Keratinocyte (primary cell): Measurements from ENCODE around the gene GPLD1. TPM values are rescaled to one million over a fixed set of nuclear protein-coding genes. Genes with fewer than 3 reads are reported as not detected.

Experiments used
- DNase-seq: peaks from one replicate; pipeline ENCODE4 v3.0.0-alpha.2; 2011; ENCODE audit warnings: low read depth, missing footprints, low spot score
- FAIRE-seq: peaks from 2 replicates; lab custom pipeline; 2011; peaks lifted over from hg19 to GRCh38; lab: Jason Lieb, UNC
- H2AFZ ChIP-seq: 2 replicates; pipeline ENCODE4 v1.6.0; 2012; ENCODE audit warnings: low read length, control low read depth, inconsistent platforms; ENCODE audit not compliant: control insufficient read depth
- H3K27ac ChIP-seq: 2 replicates; pipeline ENCODE4 v1.5.1; 2011; ENCODE audit warnings: low read length; ENCODE audit not compliant: control insufficient read depth, insufficient read depth
- H3K27me3 ChIP-seq: 3 replicates; pipeline ENCODE4 v1.6.0; 2011; ENCODE audit warnings: low read length; ENCODE audit not compliant: control insufficient read depth, insufficient read depth; ENCODE audit errors: extremely low read depth
- H3K36me3 ChIP-seq, 2 experiments: 2 replicates in 1 of 2; 3 replicates in 1 of 2; pipeline ENCODE4 v1.5.1; 2011; ENCODE audit warnings: low read length in 2 of 2, mild to moderate bottlenecking in 1 of 2; ENCODE audit not compliant: control insufficient read depth in 2 of 2, insufficient read depth in 2 of 2; ENCODE audit errors: extremely low read depth in 1 of 2
- H3K4me1 ChIP-seq: 3 replicates; pipeline ENCODE4 v1.5.1; 2011; ENCODE audit warnings: low read length; ENCODE audit not compliant: control insufficient read depth, insufficient read depth; ENCODE audit errors: extremely low read depth
- H3K4me2 ChIP-seq: 3 replicates; pipeline ENCODE4 v1.6.0; 2011; ENCODE audit warnings: low read depth, low read length; ENCODE audit not compliant: control insufficient read depth, insufficient read depth; ENCODE audit errors: extremely low read depth
- H3K4me3 ChIP-seq, 3 experiments: fragments of 200-600 bp in 1 of 3; sonication (generic) in 1 of 3; 2 replicates in 2 of 3; 3 replicates in 1 of 3; pipeline ENCODE4 v1.5.1; 2011 to 2016; ENCODE audit warnings: low read length in 3 of 3, mild to moderate bottlenecking in 3 of 3, control low read depth in 2 of 3, inconsistent platforms in 1 of 3, low read depth in 1 of 3, mixed read lengths in 1 of 3, mixed run types in 1 of 3, moderate library complexity in 1 of 3; ENCODE audit not compliant: control insufficient read depth in 2 of 3, insufficient read depth in 2 of 3; ENCODE audit errors: extremely low read depth in 1 of 3
- H3K79me2 ChIP-seq: 2 replicates; pipeline ENCODE4 v1.6.0; 2012; ENCODE audit warnings: low read length; ENCODE audit not compliant: control insufficient read depth, insufficient read depth
- H3K9ac ChIP-seq: 3 replicates; pipeline ENCODE4 v1.6.0; 2011; ENCODE audit warnings: low read length; ENCODE audit not compliant: control insufficient read depth, insufficient read depth; ENCODE audit errors: extremely low read depth
- H3K9me1 ChIP-seq: 3 replicates; pipeline ENCODE4 v1.6.0; 2011; ENCODE audit warnings: low read length; ENCODE audit not compliant: control insufficient read depth, insufficient read depth; ENCODE audit errors: extremely low read depth
- H3K9me3 ChIP-seq: 2 replicates; pipeline ENCODE4 v1.5.1; 2012; ENCODE audit warnings: low read depth, low read length; ENCODE audit not compliant: control insufficient read depth
- H4K20me1 ChIP-seq: 3 replicates; pipeline ENCODE4 v1.6.0; 2011; ENCODE audit warnings: low read length; ENCODE audit not compliant: control insufficient read depth, insufficient read depth; ENCODE audit errors: extremely low read depth
- CTCF ChIP-seq, 3 experiments: IDR thresholded peaks in 1 of 3; conservative IDR thresholded peaks in 1 of 3; optimal IDR thresholded peaks in 1 of 3; 2 replicates in 2 of 3; 3 replicates in 1 of 3; pipeline versions ENCODE3 to v1.5.1; 2011; ENCODE audit warnings: low read length in 3 of 3, mild to moderate bottlenecking in 3 of 3, moderate library complexity in 2 of 3, control low read depth in 1 of 3, inconsistent platforms in 1 of 3; ENCODE audit not compliant: insufficient read depth in 2 of 3; ENCODE audit errors: extremely low read depth in 1 of 3
- EZH2 ChIP-seq: IDR thresholded peaks from one replicate; pipeline ENCODE4 v1.6.1; 2012; ENCODE audit warnings: inconsistent platforms, mild to moderate bottlenecking, low read length, moderate library complexity
- dilution Hi-C: fragments of 300-500 bp; cut with MboI; formaldehyde crosslinking; loops from one replicate; pipeline ENCODE4 v1.7.0; 2020; ENCODE audit warnings: low sequenced_read_pairs; ENCODE audit not compliant: extremely low pct_ligation_motif_present
- polyA plus RNA-seq, 5 experiments: library from polyadenylated mRNA; depleted of rRNA in 3 of 5; stranded (reverse) in 3 of 5; stranded (forward) in 1 of 5; unstranded in 1 of 5; fragments of >200 nt; gene quantifications; 1 replicate in 1 of 5; 2 replicates in 3 of 5; 3 replicates in 1 of 5; pipeline versions ENCODE4 v1.2.1 to v1.2.3, GENCODE V29; 2011 to 2012; ENCODE audit warnings: missing spikeins in 2 of 5, low read depth in 1 of 5, low replicate concordance in 1 of 5

The GPLD1 gene
- polyA plus RNA-seq, 1 donor (not counting 4 experiments of a cell fraction or from before 2014, with no cell fraction given): 0.07 TPM

- FAIRE-seq: no peak
Measured at GRCh38 chr6:24446670-24447069, 42.7 kb downstream of the GPLD1 start.

DNA sequence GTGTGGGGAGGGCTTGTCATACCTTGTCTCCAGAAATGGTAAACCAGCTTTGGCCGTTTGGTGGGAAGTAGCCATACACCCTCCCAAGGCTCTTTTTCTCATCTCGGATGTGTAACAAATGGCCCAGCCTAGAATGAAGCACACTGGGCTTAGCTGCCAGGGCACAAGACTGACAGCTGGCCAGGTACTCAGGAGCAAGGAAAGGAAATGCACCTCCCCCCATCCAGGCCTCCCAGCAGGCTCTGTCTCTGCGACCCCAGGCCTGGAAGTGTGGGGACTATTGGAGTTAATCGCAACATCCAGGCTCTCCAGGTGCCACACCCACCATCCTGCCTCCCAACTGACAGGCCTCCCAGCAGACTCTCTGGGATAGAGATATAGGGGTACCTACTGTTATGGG, 43.7 kb downstream of the GPLD1 start:
- H3K9me3 ChIP-seq: no peaks in the 10 kb centered on the region
- no peak overlapping the region for H3K4me3 ChIP-seq
- H3K4me1 ChIP-seq: no peaks in the 10 kb centered on the region
- dilution Hi-C loops: no loop called here
- no peak overlapping the region for H2AFZ ChIP-seq
- H3K27ac ChIP-seq: no peak overlapping the region
- no peaks in the 10 kb centered on the region for H3K9me1 ChIP-seq
- DNase-seq: no peak
- no peak overlapping the region for H3K4me2 ChIP-seq
- H4K20me1 ChIP-seq: no peaks in the 10 kb centered on the region
- H3K36me3 ChIP-seq: no peaks in the 10 kb centered on the region
- H3K79me2 ChIP-seq: no peaks in the 10 kb centered on the region
- FAIRE-seq: no peak
- no peak overlapping the region for H3K9ac ChIP-seq
- no peaks in the 10 kb centered on the region for H3K27me3 ChIP-seq
- TF ChIP-seq EZH2: no peak
- TF ChIP-seq CTCF (optimal IDR thresholded peaks at IDR 0.05 in 1 of 3, IDR thresholded peaks at IDR 0.05 in 1 of 3, conservative IDR thresholded peaks at IDR 0.05 in 1 of 3; ENCODE audit: extremely low read depth in 1 of 3, insufficient read depth in 2 of 3, low read length in 3 of 3): no peak

More at GRCh38 chr6:24446670-24447069, 42.7 kb downstream of the GPLD1 start:
- H3K79me2 ChIP-seq: no peaks in the 10 kb centered on the region
- no peak overlapping the region for H3K9ac ChIP-seq
- no peaks in the 10 kb centered on the region for H3K9me3 ChIP-seq
- H3K4me2 ChIP-seq: no peak overlapping the region
- H3K4me1 ChIP-seq: no peaks in the 10 kb centered on the region
- no peaks in the 10 kb centered on the region for H3K27me3 ChIP-seq
- dilution Hi-C loops: no loop called here
- no peak overlapping the region for H3K27ac ChIP-seq
- TF ChIP-seq EZH2: no peak
- no peak for DNase-seq
- no peak overlapping the region for H2AFZ ChIP-seq
- no peak overlapping the region for H3K4me3 ChIP-seq
- no peaks in the 10 kb centered on the region for H4K20me1 ChIP-seq
- no peaks in the 10 kb centered on the region for H3K9me1 ChIP-seq
- no peaks in the 10 kb centered on the region for H3K36me3 ChIP-seq

DNA sequence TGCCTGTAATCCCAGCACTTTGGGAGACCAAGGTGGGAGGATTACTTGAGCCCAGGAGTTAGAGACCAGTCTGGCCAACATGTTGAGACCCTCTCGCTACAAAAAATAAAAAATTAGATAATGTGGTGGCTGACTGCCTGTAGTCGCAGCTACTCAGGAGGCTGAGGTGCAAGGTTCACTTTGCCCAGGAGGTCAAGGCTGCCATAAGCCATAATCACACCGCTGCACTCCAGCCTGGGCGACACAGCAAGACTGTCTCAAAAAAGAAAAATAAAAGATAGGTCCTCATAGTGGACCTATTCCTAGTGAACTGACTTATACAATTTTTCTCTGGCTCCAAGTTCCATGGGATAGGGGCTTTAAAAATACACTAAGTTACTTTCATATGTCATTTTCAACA, 44.8 kb downstream of the GPLD1 start:
- Histone ChIP-seq H3K4me1 (no peaks in the 10 kb centered on the region), H3K4me2 (no peak overlapping the region), H3K27ac (no peak overlapping the region), H3K4me3 (no peak overlapping the region), H3K36me3 (no peaks in the 10 kb centered on the region), H4K20me1 (no peaks in the 10 kb centered on the region), H3K9me3 (no peaks in the 10 kb centered on the region), H3K9ac (no peak overlapping the region), H3K27me3 (no peaks in the 10 kb centered on the region), H3K79me2 (no peaks in the 10 kb centered on the region), H2AFZ (no peak overlapping the region), H3K9me1 (no peaks in the 10 kb centered on the region)
- no peak for DNase-seq
- dilution Hi-C loops: no loop called here
- TF ChIP-seq CTCF (optimal IDR thresholded peaks at IDR 0.05 in 1 of 3, IDR thresholded peaks at IDR 0.05 in 1 of 3, conservative IDR thresholded peaks at IDR 0.05 in 1 of 3; ENCODE audit: extremely low read depth in 1 of 3, insufficient read depth in 2 of 3, low read length in 3 of 3): no peak
- no peak for TF ChIP-seq EZH2
- FAIRE-seq: no peak
